WERI-Rb-1 (cell line): ENCODE results near the gene TSPAN7.

ENCODE experiments used
- DNase-seq: peaks from one replicate; pipeline ENCODE4 v3.0.0-alpha.2; 2020
- H3K27ac ChIP-seq: fragments of 250-450 bp; sonication (Bioruptor Pico); 2 replicates; pipeline ENCODE4 v1.5.1; 2020; ENCODE audit warnings: mild to moderate bottlenecking, moderate library complexity
- H3K27me3 ChIP-seq: fragments of 250-450 bp; sonication (Bioruptor Pico); 2 replicates; pipeline ENCODE4 v1.5.1; 2021; ENCODE audit warnings: mild to moderate bottlenecking, low read depth, moderate library complexity; ENCODE audit not compliant: insufficient read depth, severe bottlenecking
- H3K36me3 ChIP-seq: fragments of 250-450 bp; sonication (Bioruptor Pico); 2 replicates; pipeline ENCODE4 v1.5.1; 2020; ENCODE audit warnings: mild to moderate bottlenecking, moderate library complexity
- H3K4me3 ChIP-seq: 2 replicates; pipeline ENCODE4 v1.5.1; 2011; ENCODE audit warnings: low read depth, mild to moderate bottlenecking, control low read depth, low read length
- H3K9me3 ChIP-seq: fragments of 250-450 bp; sonication (Bioruptor Pico); 2 replicates; pipeline ENCODE4 v1.5.1; 2021; ENCODE audit warnings: mild to moderate bottlenecking, moderate library complexity; ENCODE audit not compliant: severe bottlenecking
- TF ChIP-seq, protein P1 (sequence below): IDR thresholded peaks from 2 replicates; pipeline ENCODE4 v1.5.1; 2011; ENCODE audit warnings: low read depth, mild to moderate bottlenecking, control low read depth, inconsistent platforms, low read length

The TSPAN7 gene

DNA sequence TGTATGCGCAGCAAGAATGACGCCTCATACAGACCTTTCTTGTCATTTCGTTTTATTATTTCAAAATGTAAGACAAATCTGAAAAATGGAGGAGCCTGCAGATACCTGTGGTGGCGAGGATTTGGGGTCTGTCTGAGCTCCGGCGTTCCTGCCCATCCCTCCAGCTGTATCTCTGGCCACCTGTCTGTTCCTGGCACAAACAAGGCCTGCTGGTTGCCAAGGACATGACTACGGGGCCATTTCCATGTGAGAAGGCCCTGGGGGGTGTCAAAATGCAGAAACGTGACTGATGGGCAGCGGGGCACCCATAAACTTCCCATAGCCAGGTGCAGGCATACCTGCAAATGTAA, 591 bp upstream of the TSPAN7 start:
- Histone ChIP-seq H3K9me3 (no peaks in the 10 kb centered on the region), H3K4me3 (peak overlapping the region; percentile 39), H3K27ac (no peak overlapping the region), H3K36me3 (no peaks in the 10 kb centered on the region), H3K27me3 (peaks cover 4% of the 10 kb centered on the region)
- no peak for DNase-seq
- TF ChIP-seq, protein P1, sequence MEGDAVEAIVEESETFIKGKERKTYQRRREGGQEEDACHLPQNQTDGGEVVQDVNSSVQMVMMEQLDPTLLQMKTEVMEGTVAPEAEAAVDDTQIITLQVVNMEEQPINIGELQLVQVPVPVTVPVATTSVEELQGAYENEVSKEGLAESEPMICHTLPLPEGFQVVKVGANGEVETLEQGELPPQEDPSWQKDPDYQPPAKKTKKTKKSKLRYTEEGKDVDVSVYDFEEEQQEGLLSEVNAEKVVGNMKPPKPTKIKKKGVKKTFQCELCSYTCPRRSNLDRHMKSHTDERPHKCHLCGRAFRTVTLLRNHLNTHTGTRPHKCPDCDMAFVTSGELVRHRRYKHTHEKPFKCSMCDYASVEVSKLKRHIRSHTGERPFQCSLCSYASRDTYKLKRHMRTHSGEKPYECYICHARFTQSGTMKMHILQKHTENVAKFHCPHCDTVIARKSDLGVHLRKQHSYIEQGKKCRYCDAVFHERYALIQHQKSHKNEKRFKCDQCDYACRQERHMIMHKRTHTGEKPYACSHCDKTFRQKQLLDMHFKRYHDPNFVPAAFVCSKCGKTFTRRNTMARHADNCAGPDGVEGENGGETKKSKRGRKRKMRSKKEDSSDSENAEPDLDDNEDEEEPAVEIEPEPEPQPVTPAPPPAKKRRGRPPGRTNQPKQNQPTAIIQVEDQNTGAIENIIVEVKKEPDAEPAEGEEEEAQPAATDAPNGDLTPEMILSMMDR, result no peak

DNA sequence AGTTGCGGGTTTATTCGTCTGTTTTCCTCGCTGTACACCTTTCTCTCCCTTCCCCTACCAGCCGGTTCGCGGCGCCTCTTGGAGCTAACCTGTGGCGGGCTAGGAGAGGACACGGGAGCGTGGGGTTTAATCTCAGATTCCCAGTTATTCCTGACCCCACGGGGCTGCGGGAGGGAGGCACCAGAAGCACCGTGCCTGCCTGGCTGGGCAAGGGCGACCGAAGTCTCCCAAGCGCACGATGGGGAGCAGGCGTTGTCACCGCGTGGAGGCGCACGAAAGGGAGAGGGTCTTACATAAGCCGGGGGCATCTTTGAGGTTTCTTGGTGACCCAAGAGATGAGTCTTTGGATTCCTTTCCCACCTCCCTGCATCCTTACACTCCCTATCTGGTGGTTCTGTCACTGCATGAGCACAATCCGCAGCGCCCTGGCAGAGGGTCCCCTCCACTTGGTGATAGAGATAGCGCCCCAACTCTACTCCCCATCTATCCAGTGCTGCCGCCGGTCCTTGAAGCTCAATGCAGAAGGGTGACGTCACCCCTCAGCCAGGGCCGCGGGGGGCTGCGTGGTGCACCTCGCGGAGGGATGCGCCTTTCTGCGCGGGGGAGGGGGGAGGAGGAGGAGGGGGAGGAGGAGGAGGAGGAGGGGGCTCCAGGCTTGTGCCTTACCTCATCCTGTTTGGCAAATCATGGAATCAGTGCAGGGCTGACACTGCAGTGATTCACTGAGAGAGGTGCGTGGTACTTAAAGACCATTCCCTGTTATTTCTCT, 793 bp downstream of the TSPAN7 start:
- Histone ChIP-seq H3K36me3 (no peaks in the 10 kb centered on the region), H3K27me3 (peaks cover 4% of the 10 kb centered on the region), H3K9me3 (no peaks in the 10 kb centered on the region), H3K27ac (no peak overlapping the region), H3K4me3 (peak overlapping the region; percentile 71)
- TF ChIP-seq, protein P1, result peak; percentile 18; the same call in 1 of the 2 replicates
- DNase-seq, result peak; percentile 29

DNA sequence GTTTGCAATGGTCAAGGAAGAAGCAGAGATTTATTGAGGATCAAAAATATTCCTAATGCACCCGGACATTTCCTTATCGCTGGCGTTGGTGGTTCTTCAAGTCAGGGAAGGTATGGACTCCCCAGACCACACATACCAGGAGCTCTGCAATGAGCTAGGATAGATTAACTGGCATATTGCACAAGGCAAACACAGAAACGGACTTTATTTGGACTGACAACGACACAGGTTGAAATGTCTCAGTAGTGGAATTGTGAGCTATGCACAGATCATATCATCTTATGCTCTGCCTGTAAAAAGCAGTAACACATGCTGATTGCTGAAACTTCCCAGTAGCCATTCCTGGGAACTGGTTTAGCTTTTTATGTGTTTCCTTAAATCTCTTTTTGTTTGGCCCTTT, 1.7 kb downstream of the TSPAN7 start:
- Histone ChIP-seq H3K9me3 (no peaks in the 10 kb centered on the region), H3K27me3 (peaks cover 4% of the 10 kb centered on the region), H3K4me3 (no peak overlapping the region), H3K27ac (no peak overlapping the region), H3K36me3 (no peaks in the 10 kb centered on the region)
- TF ChIP-seq, protein P1, result no peak
- DNase-seq, result no peak

DNA sequence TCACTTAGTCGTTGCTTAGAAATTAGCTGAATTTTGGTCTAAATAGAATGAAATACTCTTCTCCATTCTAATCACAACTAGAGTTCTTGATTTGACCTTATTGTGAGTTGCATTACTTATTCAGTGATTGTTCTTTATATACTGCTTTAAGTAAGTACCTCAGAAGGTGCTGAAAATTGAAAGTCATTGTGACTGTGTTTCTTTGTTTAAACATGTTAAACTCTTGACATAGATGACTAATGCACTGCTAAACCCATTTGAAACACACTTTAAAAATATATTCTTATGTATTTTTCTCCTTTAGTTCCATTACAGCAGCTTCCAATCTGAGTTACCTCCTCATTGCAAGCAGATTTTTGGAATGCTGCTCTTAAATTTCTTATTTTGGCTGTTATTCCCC, 9.1 kb downstream of the TSPAN7 start:
- TF ChIP-seq, protein P1, result no peak
- Histone ChIP-seq H3K9me3 (no peaks in the 10 kb centered on the region), H3K36me3 (no peaks in the 10 kb centered on the region), H3K27ac (no peak overlapping the region), H3K27me3 (no peaks in the 10 kb centered on the region), H3K4me3 (no peak overlapping the region)
- no peak for DNase-seq

DNA sequence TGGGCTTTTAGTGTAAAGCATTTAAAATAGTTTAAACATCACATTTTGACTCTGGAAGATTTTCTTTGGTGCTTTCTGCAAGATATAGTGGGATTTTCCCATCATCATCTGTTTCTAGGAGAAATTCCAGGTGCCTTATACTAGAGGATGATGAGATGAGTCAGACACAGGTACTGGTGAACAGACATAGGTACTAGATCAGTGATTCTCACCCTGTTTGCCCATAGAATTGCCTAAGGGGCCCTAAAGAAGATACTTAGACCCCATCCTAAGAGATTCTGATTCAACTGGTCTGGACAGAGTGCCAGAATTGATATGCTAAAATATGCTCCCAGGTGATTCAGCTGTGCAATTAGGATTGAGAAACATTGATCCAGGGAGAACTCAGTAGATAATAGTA, 9.7 kb downstream of the TSPAN7 start:
- no peaks in the 10 kb centered on the region for H3K27me3 ChIP-seq
- DNase-seq, result no peak
- TF ChIP-seq, protein P1, result no peak

DNA sequence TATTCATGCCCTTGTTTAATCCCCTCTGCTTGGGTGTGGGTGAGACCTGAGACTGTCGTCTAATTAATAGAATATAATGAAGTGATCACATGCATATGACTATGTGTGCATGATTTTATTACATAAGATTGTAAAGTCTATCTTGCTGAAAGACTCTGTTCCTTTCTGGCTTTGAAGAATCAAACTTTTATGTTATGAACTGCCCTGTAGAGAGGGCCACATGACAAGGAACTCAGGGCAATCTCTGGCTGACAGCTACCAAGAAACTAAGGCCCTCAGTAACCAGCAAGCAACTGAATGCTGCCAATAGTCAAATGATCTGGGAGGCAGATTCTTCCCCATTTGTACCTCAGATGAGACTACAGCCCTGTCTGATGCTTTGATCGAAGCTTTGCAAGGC, 13.5 kb downstream of the TSPAN7 start:
- TF ChIP-seq, protein P1, result no peak
- H3K27me3 ChIP-seq, result no peaks in the 10 kb centered on the region
- no peak overlapping the region for H3K4me3 ChIP-seq
- H3K36me3 ChIP-seq, result no peaks in the 10 kb centered on the region
- no peak overlapping the region for H3K27ac ChIP-seq
- DNase-seq, result no peak
- no peaks in the 10 kb centered on the region for H3K9me3 ChIP-seq

More for the DNA sequence above, 9.7 kb downstream of the TSPAN7 start:
- Histone ChIP-seq H3K9me3 (no peaks in the 10 kb centered on the region), H3K27ac (no peak overlapping the region), H3K4me3 (no peak overlapping the region), H3K36me3 (no peaks in the 10 kb centered on the region)
